WTC11 (cell line): ENCODE measurements around the gene PNLDC1. TPM values are rescaled to one million over a fixed set of nuclear protein-coding genes. Genes with fewer than 3 reads are reported as not detected.

ENCODE experiments used
- ATAC-seq: fragments of 200-7000 bp; cut with Tn5 transposase; 2 replicates; pipeline ENCODE4 v1.10.0; 2021; ENCODE audit warnings: mild to moderate bottlenecking, moderate library complexity
- CTCF ChIA-PET: fragments of 300-600 bp; sonication (Branson Sonifier 250); formaldehyde crosslinking; loops from one replicate; lab custom pipeline; 2021; ENCODE audit warnings: antibody characterized with exemption; lab: Charles Lee
- POLR2A ChIA-PET: fragments of 350-600 bp; sonication (Branson Sonifier 250); formaldehyde crosslinking; loops from one replicate; lab custom pipeline; 2021; ENCODE audit warnings: antibody characterized with exemption; lab: Charles Lee
- DNase-seq: peaks from one replicate; pipeline ENCODE4 v3.0.0; 2021; ENCODE audit warnings: low spot score
- H3K27ac Mint-ChIP-seq: 2 replicates; pipeline ENCODE4 v1.8.0; 2021; ENCODE audit warnings: mixed read lengths
- H3K27me3 Mint-ChIP-seq: 2 replicates; pipeline ENCODE4 v1.8.0; 2021; ENCODE audit warnings: low read depth, mild to moderate bottlenecking, moderate library complexity, mixed read lengths
- H3K36me3 Mint-ChIP-seq: 2 replicates; pipeline ENCODE4 v1.8.0; 2021; ENCODE audit warnings: mixed read lengths
- H3K4me1 Mint-ChIP-seq: 2 replicates; pipeline ENCODE4 v1.8.0; 2022; ENCODE audit warnings: mixed read lengths
- H3K4me3 Mint-ChIP-seq: 2 replicates; pipeline ENCODE4 v1.8.0; 2021; ENCODE audit warnings: mild to moderate bottlenecking, moderate library complexity, mixed read lengths
- H3K9me3 Mint-ChIP-seq: 2 replicates; pipeline ENCODE4 v1.8.0; 2021; ENCODE audit warnings: mixed read lengths
- ELF4 ChIP-seq: sonication (generic); formaldehyde crosslinking; IDR thresholded peaks from 2 replicates; pipeline ENCODE4 v1.8.1; 2022; ENCODE audit warnings: low read depth, mild to moderate bottlenecking, moderate library complexity, missing genetic modification reagents
- ESRRA ChIP-seq: sonication (generic); formaldehyde crosslinking; IDR thresholded peaks from 2 replicates; pipeline ENCODE4 v1.8.1; 2022; ENCODE audit warnings: mild to moderate bottlenecking, missing genetic modification reagents, borderline replicate concordance
- FOXJ3 ChIP-seq: sonication (generic); formaldehyde crosslinking; IDR thresholded peaks from 2 replicates; pipeline ENCODE4 v1.9.0; 2021; ENCODE audit warnings: missing genetic modification reagents, mild to moderate bottlenecking, borderline replicate concordance
- GABPB1 ChIP-seq: sonication (generic); formaldehyde crosslinking; IDR thresholded peaks from 2 replicates; pipeline ENCODE4 v1.8.1; 2023; ENCODE audit warnings: mild to moderate bottlenecking, missing genetic modification reagents
- JAZF1 ChIP-seq: fragments of 250-450 bp; sonication (Bioruptor Pico); IDR thresholded peaks from 2 replicates; pipeline ENCODE4 v1.9.0; 2021; ENCODE audit warnings: moderate library complexity, mild to moderate bottlenecking, inconsistent platforms
- JUN ChIP-seq: sonication (generic); formaldehyde crosslinking; IDR thresholded peaks from 2 replicates; pipeline ENCODE4 v1.8.0; 2023; ENCODE audit warnings: mild to moderate bottlenecking, missing genetic modification reagents
- KAT7 ChIP-seq: sonication (generic); formaldehyde crosslinking; IDR thresholded peaks from 2 replicates; pipeline ENCODE4 v1.8.1; 2023; ENCODE audit warnings: missing genetic modification reagents, mild to moderate bottlenecking, borderline replicate concordance
- NFATC4 ChIP-seq: fragments of 250-450 bp; sonication (Bioruptor Pico); IDR thresholded peaks from 2 replicates; pipeline ENCODE4 v1.9.0; 2021; ENCODE audit warnings: mild to moderate bottlenecking
- NR1H2 ChIP-seq: sonication (generic); formaldehyde crosslinking; IDR thresholded peaks from 2 replicates; pipeline ENCODE4 v1.9.0; 2021; ENCODE audit warnings: mild to moderate bottlenecking, moderate library complexity, missing genetic modification reagents
- RELA ChIP-seq: sonication (generic); formaldehyde crosslinking; IDR thresholded peaks from 2 replicates; pipeline ENCODE4 v1.8.1; 2022; ENCODE audit warnings: missing genetic modification reagents, mild to moderate bottlenecking, borderline replicate concordance
- SMAD3 ChIP-seq: sonication (generic); formaldehyde crosslinking; IDR thresholded peaks from 2 replicates; pipeline ENCODE4 v1.8.0; 2022; ENCODE audit warnings: missing genetic modification reagents, mild to moderate bottlenecking, borderline replicate concordance
- SMAD4 ChIP-seq: sonication (generic); formaldehyde crosslinking; IDR thresholded peaks from 2 replicates; pipeline ENCODE4 v1.8.0; 2022; ENCODE audit warnings: mild to moderate bottlenecking, missing genetic modification reagents
- TEAD1 ChIP-seq: sonication (generic); formaldehyde crosslinking; IDR thresholded peaks from 2 replicates; pipeline ENCODE4 v1.8.0; 2022; ENCODE audit warnings: mild to moderate bottlenecking, missing genetic modification reagents
- TEAD4 ChIP-seq: sonication (generic); formaldehyde crosslinking; IDR thresholded peaks from 2 replicates; pipeline ENCODE4 v1.8.0; 2022; ENCODE audit warnings: mild to moderate bottlenecking, missing genetic modification reagents
- ZNF121 ChIP-seq: sonication (generic); formaldehyde crosslinking; IDR thresholded peaks from 2 replicates; pipeline ENCODE4 v1.8.0; 2023; ENCODE audit warnings: missing genetic modification reagents
- ZNF232 ChIP-seq: sonication (generic); formaldehyde crosslinking; IDR thresholded peaks from 2 replicates; pipeline ENCODE4 v1.8.0; 2022; ENCODE audit warnings: mild to moderate bottlenecking, missing genetic modification reagents
- ZNF263 ChIP-seq: sonication (generic); formaldehyde crosslinking; IDR thresholded peaks from 2 replicates; pipeline ENCODE4 v1.8.1; 2022; ENCODE audit warnings: low read depth, mild to moderate bottlenecking, moderate library complexity, missing genetic modification reagents
- ZNF396 ChIP-seq: fragments of 250-450 bp; sonication (Bioruptor Pico); IDR thresholded peaks from 2 replicates; pipeline ENCODE4 v1.8.0; 2021; ENCODE audit warnings: mild to moderate bottlenecking, moderate library complexity, borderline replicate concordance
- ZNF423 ChIP-seq: fragments of 250-450 bp; sonication (Bioruptor Pico); IDR thresholded peaks from 2 replicates; pipeline ENCODE4 v2.1.2; 2022; ENCODE audit warnings: mild to moderate bottlenecking, moderate library complexity
- ZNF671 ChIP-seq: fragments of 250-450 bp; sonication (Bioruptor Pico); IDR thresholded peaks from 2 replicates; pipeline ENCODE4 v1.8.0; 2021; ENCODE audit warnings: mild to moderate bottlenecking
- total RNA-seq: library from RNA; stranded (reverse); gene quantifications from 3 replicates; pipeline ENCODE4 v1.2.3, GENCODE V29; 2021
- TF ChIP-seq, protein P1 (sequence below): sonication (generic); formaldehyde crosslinking; IDR thresholded peaks from 2 replicates; pipeline ENCODE4 v1.8.0; 2023; ENCODE audit warnings: mild to moderate bottlenecking, missing genetic modification reagents
- TF ChIP-seq, protein P2 (sequence below): fragments of 250-450 bp; sonication (Bioruptor Pico); IDR thresholded peaks from 2 replicates; pipeline ENCODE4 v1.9.0; 2021; ENCODE audit warnings: mild to moderate bottlenecking, borderline replicate concordance
- TF ChIP-seq, protein P3 (sequence below): sonication (generic); formaldehyde crosslinking; IDR thresholded peaks from 2 replicates; pipeline ENCODE4 v1.8.0; 2022; ENCODE audit warnings: mild to moderate bottlenecking, missing genetic modification reagents
- TF ChIP-seq, protein P4 (sequence below): sonication (generic); formaldehyde crosslinking; IDR thresholded peaks from 2 replicates; pipeline ENCODE4 v1.8.0; 2022; ENCODE audit warnings: mild to moderate bottlenecking, missing genetic modification reagents
- TF ChIP-seq, protein P5 (sequence below): sonication (generic); formaldehyde crosslinking; IDR thresholded peaks from 2 replicates; pipeline ENCODE4 v1.8.0; 2022; ENCODE audit warnings: mild to moderate bottlenecking, missing genetic modification reagents
- TF ChIP-seq, protein P6 (sequence below): sonication (generic); formaldehyde crosslinking; IDR thresholded peaks from 2 replicates; pipeline ENCODE4 v1.8.0; 2023; ENCODE audit warnings: missing genetic modification reagents

PNLDC1 gene
- total RNA-seq, 1 experiment from 2014 or later = 0.39 TPM

DNA sequence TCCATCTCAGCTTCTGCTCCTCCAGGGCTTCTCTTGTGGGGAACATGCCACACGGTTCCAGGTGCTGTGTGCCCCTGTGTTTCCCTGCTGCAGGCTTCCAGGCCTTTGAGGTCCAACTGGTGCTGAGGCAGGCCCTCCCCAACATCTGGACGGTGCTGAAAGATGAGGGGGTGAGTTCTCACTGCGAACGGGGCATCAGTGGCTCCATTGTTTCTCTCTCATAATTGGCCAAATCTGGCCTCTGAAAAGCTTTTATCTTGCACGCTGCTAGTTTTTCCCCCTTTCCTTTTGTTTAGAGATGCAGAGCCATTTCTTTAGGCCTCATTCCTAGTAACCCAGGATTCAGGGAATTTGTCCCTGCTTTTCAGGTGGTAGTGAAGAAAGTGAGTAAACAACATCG lies 8.6 kb downstream of the PNLDC1 start:
- CTCF ChIA-PET = interaction anchor here (0.7 kb wide), 2 partner anchors 11 to 634 kb away, joined by 3 to 5 read pairs; no protein-coding TSS in a partner anchor
- no peak overlapping the region for H3K4me3 Mint-ChIP-seq
- H3K4me1 Mint-ChIP-seq = peaks cover 23% of the 10 kb centered on the region
- H3K27me3 Mint-ChIP-seq = no peaks in the 10 kb centered on the region
- POLR2A ChIA-PET = interaction anchor here (1.0 kb wide), 1 partner anchor 11 kb away, joined by 4 read pairs; no protein-coding TSS in a partner anchor
- H3K9me3 Mint-ChIP-seq = no peaks in the 10 kb centered on the region
- H3K36me3 Mint-ChIP-seq = no peaks in the 10 kb centered on the region
- DNase-seq (no peak), ATAC-seq (no peak)
- H3K27ac Mint-ChIP-seq = 0 out of 2 replicates have a peak overlapping the region, but pooled peaks have one; percentile 63
- TF ChIP-seq GABPB1 (CRISPR knock-in tag) (no peak), TEAD4 (CRISPR knock-in tag) (no peak), NFATC4 (CRISPR knock-in tag) (no peak), SMAD4 (CRISPR knock-in tag) (no peak), SMAD3 (CRISPR knock-in tag) (no peak), ZNF423 (CRISPR knock-in tag) (no peak), ESRRA (no peak), ZNF121 (CRISPR knock-in tag) (no peak)
- TF ChIP-seq, protein P1, sequence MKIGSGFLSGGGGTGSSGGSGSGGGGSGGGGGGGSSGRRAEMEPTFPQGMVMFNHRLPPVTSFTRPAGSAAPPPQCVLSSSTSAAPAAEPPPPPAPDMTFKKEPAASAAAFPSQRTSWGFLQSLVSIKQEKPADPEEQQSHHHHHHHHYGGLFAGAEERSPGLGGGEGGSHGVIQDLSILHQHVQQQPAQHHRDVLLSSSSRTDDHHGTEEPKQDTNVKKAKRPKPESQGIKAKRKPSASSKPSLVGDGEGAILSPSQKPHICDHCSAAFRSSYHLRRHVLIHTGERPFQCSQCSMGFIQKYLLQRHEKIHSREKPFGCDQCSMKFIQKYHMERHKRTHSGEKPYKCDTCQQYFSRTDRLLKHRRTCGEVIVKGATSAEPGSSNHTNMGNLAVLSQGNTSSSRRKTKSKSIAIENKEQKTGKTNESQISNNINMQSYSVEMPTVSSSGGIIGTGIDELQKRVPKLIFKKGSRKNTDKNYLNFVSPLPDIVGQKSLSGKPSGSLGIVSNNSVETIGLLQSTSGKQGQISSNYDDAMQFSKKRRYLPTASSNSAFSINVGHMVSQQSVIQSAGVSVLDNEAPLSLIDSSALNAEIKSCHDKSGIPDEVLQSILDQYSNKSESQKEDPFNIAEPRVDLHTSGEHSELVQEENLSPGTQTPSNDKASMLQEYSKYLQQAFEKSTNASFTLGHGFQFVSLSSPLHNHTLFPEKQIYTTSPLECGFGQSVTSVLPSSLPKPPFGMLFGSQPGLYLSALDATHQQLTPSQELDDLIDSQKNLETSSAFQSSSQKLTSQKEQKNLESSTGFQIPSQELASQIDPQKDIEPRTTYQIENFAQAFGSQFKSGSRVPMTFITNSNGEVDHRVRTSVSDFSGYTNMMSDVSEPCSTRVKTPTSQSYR (CRISPR knock-in tag) = no peak
- TF ChIP-seq, protein P2, sequence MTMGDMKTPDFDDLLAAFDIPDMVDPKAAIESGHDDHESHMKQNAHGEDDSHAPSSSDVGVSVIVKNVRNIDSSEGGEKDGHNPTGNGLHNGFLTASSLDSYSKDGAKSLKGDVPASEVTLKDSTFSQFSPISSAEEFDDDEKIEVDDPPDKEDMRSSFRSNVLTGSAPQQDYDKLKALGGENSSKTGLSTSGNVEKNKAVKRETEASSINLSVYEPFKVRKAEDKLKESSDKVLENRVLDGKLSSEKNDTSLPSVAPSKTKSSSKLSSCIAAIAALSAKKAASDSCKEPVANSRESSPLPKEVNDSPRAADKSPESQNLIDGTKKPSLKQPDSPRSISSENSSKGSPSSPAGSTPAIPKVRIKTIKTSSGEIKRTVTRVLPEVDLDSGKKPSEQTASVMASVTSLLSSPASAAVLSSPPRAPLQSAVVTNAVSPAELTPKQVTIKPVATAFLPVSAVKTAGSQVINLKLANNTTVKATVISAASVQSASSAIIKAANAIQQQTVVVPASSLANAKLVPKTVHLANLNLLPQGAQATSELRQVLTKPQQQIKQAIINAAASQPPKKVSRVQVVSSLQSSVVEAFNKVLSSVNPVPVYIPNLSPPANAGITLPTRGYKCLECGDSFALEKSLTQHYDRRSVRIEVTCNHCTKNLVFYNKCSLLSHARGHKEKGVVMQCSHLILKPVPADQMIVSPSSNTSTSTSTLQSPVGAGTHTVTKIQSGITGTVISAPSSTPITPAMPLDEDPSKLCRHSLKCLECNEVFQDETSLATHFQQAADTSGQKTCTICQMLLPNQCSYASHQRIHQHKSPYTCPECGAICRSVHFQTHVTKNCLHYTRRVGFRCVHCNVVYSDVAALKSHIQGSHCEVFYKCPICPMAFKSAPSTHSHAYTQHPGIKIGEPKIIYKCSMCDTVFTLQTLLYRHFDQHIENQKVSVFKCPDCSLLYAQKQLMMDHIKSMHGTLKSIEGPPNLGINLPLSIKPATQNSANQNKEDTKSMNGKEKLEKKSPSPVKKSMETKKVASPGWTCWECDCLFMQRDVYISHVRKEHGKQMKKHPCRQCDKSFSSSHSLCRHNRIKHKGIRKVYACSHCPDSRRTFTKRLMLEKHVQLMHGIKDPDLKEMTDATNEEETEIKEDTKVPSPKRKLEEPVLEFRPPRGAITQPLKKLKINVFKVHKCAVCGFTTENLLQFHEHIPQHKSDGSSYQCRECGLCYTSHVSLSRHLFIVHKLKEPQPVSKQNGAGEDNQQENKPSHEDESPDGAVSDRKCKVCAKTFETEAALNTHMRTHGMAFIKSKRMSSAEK = no peak

DNA sequence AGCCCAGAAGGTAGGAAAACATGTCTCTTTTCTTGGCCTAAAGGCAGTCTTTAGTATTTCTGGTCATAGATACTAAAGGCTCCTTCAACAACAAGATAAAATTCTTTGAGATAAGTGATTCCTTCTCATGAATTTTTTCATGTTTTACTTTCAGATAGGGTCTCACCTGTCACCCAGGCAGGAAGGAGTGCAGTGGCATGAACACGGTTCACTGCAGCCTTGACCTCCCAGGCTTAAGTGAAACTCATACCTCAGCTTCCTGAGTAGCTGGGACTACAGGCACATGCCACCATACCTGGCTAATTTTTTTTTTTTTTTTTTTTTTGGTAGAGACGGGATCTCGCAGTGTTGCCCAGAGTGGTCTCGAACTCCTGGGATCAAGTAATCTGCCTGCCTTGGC lies 9.1 kb downstream of the PNLDC1 start:
- Mint-ChIP-seq H3K4me3 (no peak overlapping the region), H3K4me1 (peaks cover 27% of the 10 kb centered on the region), H3K27me3 (no peaks in the 10 kb centered on the region), H3K36me3 (no peaks in the 10 kb centered on the region), H3K27ac (no peak overlapping the region), H3K9me3 (no peaks in the 10 kb centered on the region)
- ATAC-seq (no peak), DNase-seq (no peak)
- ChIA-PET POLR2A (interaction anchor here (1.0 kb wide), 1 partner anchor 11 kb away, joined by 4 read pairs; no protein-coding TSS in a partner anchor), CTCF (interaction anchor here (0.7 kb wide), 1 partner anchor 11 kb away, joined by 3 read pairs; no protein-coding TSS in a partner anchor)
- TF ChIP-seq RELA (CRISPR knock-in tag) (no peak), ZNF263 (CRISPR knock-in tag) (no peak), NFATC4 (CRISPR knock-in tag) (no peak), JAZF1 (CRISPR knock-in tag) (no peak), KAT7 (CRISPR knock-in tag) (no peak), TEAD1 (no peak), ZNF232 (CRISPR knock-in tag) (no peak), FOXJ3 (no peak), ZNF396 (CRISPR knock-in tag) (no peak), NR1H2 (no peak), ELF4 (CRISPR knock-in tag) (no peak), ZNF671 (no peak), JUN (CRISPR knock-in tag) (no peak), SMAD3 (CRISPR knock-in tag) (no peak)
- TF ChIP-seq, protein P3, sequence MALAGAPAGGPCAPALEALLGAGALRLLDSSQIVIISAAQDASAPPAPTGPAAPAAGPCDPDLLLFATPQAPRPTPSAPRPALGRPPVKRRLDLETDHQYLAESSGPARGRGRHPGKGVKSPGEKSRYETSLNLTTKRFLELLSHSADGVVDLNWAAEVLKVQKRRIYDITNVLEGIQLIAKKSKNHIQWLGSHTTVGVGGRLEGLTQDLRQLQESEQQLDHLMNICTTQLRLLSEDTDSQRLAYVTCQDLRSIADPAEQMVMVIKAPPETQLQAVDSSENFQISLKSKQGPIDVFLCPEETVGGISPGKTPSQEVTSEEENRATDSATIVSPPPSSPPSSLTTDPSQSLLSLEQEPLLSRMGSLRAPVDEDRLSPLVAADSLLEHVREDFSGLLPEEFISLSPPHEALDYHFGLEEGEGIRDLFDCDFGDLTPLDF = no peak
- TF ChIP-seq, protein P4, sequence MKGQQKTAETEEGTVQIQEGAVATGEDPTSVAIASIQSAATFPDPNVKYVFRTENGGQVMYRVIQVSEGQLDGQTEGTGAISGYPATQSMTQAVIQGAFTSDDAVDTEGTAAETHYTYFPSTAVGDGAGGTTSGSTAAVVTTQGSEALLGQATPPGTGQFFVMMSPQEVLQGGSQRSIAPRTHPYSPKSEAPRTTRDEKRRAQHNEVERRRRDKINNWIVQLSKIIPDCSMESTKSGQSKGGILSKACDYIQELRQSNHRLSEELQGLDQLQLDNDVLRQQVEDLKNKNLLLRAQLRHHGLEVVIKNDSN = no peak
- TF ChIP-seq, protein P5, sequence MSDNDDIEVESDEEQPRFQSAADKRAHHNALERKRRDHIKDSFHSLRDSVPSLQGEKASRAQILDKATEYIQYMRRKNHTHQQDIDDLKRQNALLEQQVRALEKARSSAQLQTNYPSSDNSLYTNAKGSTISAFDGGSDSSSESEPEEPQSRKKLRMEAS (CRISPR knock-in tag) = no peak
- TF ChIP-seq, protein P6, sequence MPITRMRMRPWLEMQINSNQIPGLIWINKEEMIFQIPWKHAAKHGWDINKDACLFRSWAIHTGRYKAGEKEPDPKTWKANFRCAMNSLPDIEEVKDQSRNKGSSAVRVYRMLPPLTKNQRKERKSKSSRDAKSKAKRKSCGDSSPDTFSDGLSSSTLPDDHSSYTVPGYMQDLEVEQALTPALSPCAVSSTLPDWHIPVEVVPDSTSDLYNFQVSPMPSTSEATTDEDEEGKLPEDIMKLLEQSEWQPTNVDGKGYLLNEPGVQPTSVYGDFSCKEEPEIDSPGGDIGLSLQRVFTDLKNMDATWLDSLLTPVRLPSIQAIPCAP (CRISPR knock-in tag) = no peak
